ENCODE results near the gene CCND1. TPM values are rescaled to one million over a fixed set of nuclear protein-coding genes. Genes with fewer than 3 reads are reported as not detected.

The CCND1 gene
- total and polyA plus RNA-seq, 10 of the 15 experiments (the other 5 are each of a cell fraction or from before 2014, with no cell fraction given): 0.09 to 6.6 (median 0.59) TPM; not detected in 2

GRCh38 chr11:69642913-69643632, 2.1 kb downstream of the CCND1 start (continued):
- peak; percentile 44; the same call in 1 of the 2 replicates for TF ChIP-seq NKRF (conservative IDR thresholded peaks at IDR 0.05)
- TF ChIP-seq EP300 (IDR thresholded peaks at IDR 0.05; ENCODE audit: borderline replicate concordance in 1 of 2, control insufficient read depth in 1 of 2, low read depth in 2 of 2, low read length in 2 of 2): no peak
- no peak for TF ChIP-seq ATF3 (IDR thresholded peaks at IDR 0.05; ENCODE audit: borderline replicate concordance, extremely low read depth, low read depth, low read length)
- TF ChIP-seq ZZZ3 (IDR thresholded peaks at IDR 0.05; ENCODE audit: control insufficient read depth, insufficient read length, low read depth): no peak
- TF ChIP-seq GATAD2B (conservative IDR thresholded peaks at IDR 0.05; ENCODE audit: low read depth): peak; percentile 79
- no peak for TF ChIP-seq SKIL (IDR thresholded peaks at IDR 0.05; ENCODE audit: low read depth, poor library complexity, severe bottlenecking)
- no peak for TF ChIP-seq NR2C1 (IDR thresholded peaks at IDR 0.05)
- no peak for TF ChIP-seq CREB1 (IDR thresholded peaks at IDR 0.05; ENCODE audit: low read depth)
- peak; percentile 13; the same call in 1 of the 2 replicates for TF ChIP-seq TBL1XR1 (IDR thresholded peaks at IDR 0.05; ENCODE audit: low read depth, low read length)
- no peak for TF ChIP-seq JUNB (IDR thresholded peaks at IDR 0.05)
- no peak for TF ChIP-seq ZNF687 (IDR thresholded peaks at IDR 0.05)
- TF ChIP-seq ZNF622 (IDR thresholded peaks at IDR 0.05): no peak
- TF ChIP-seq CHD1 (IDR thresholded peaks at IDR 0.05; ENCODE audit: low read depth, low read length): no peak
- no peak for TF ChIP-seq YBX1 (IDR thresholded peaks at IDR 0.05)
- no peak for TF ChIP-seq RCOR1 (conservative IDR thresholded peaks at IDR 0.05; ENCODE audit: low read depth, low read length)
- no peak for TF ChIP-seq SUPT20H (IDR thresholded peaks at IDR 0.05; ENCODE audit: borderline replicate concordance, control insufficient read depth, low read depth, low read length)
- no peak; the same call in 1 of the 2 replicates for TF ChIP-seq CBX5 (IDR thresholded peaks at IDR 0.05; ENCODE audit: low read depth)
- no peak for TF ChIP-seq RAD51 (IDR thresholded peaks at IDR 0.05)
- no peak for TF ChIP-seq PKNOX1 (IDR thresholded peaks at IDR 0.05)
- 0 out of 2 replicates have a peak, but pooled peaks have one; percentile 36 for TF ChIP-seq TARDBP (IDR thresholded peaks at IDR 0.05; ENCODE audit: borderline replicate concordance)
- TF ChIP-seq RFX5 (IDR thresholded peaks at IDR 0.05; ENCODE audit: low read depth, low read length): no peak
